ENCODE results near the gene KCNE3.
"Not testable (repeated sequence)": the region's sequence is repeated elsewhere in the genome, so short reads cannot be mapped to it uniquely, and the experiment has no call there.

The KCNE3 gene

DNA sequence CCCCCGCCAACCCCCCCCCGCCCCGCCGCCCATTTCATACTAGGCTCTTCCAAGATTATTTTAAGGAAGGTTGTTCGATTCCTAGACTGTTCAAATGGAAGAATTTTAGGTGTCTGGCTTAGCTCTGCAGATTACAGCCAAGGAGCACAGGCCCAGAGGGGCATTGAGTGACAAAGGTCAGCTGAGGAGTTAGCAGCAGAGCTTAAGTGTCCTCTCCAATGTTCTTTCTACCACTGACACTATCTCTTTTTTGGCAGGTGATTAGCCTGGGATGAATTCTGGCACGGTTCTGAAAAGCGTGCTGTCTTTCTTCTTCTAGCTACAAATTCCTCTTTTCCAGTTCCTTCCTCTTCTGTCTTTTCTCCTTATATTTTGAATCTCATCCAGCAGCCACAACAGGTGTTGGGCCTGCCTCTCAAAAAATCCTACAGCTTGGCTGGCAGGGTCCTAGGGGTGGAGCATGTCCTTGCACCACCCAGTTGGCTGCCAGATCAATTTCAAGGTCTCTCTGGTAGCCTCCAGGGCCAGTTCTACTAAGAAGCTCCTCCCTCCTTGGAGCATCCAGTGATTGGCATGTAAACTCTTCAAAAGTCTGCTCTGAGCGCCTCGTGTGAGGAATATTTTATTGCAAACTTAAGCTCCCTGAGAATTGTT lies 23.0 kb downstream of the KCNE3 start:
- in situ Hi-C loops (cut with HindIII; ENCODE audit: low sequenced_read_pairs): no loop called here

DNA sequence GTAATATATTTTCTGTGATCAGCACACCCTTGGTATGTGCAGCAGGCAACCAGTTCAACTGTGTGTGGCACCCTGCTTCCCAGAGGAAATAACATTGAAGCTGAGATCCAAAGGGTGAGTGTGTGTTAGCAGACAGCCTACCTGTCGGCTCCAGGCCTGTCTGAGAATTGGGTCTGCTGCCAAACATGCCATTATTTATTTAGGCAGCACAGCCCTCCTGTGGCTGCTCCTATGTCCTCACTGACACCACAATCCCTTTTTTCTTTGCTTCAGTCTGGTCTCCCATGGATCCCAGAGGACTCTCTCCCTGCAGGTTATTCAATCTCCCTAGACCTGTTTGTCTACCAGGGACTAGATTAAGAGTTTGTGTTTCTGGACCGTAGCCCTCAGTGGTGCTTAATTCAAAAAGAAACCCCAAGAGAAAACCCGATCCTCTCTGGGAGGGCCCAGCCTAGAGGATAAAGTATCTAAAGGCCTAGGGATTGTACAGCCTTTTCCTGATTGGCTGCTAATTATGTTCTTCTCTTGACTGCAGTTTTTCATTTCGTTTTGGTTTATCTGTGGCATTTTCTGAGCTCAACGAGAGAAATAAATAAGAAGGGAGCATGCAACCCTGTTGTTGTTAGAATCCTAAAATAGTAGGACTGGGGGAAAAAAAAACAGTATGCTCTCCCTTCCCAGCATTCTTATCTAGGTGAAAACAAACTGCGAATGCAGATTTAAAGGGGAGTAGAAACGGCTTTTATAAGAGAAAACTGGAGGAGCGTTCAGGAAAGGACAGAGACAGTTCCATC lies 24.1 kb downstream of the KCNE3 start:
- in situ Hi-C loops (cut with HindIII; ENCODE audit: low sequenced_read_pairs): no loop called here

DNA sequence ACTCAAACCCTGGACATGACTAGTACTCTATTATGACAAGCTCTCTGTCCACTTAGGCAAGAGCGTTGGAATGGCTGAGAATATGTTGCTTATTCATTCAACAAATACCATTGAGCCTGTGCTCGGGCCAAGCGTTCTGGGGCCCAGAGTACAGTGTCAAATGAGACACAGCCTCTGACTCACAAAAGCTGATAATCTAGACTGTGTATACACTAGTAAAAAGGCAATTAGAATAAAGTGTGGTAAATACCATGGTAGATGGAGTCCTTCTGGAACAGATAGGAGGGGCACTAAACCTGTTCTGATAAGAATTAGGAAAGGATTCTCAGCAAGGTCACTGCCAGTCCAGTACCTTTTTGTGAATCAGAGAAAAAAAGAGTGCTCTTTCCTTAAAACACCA lies 24.7 kb downstream of the KCNE3 start:
- in situ Hi-C loops (cut with HindIII; ENCODE audit: low sequenced_read_pairs): no loop called here

GRCh38 chr11:74438681-74439080 lies 28.7 kb downstream of the KCNE3 start:
- in situ Hi-C loops (cut with HindIII; ENCODE audit: low sequenced_read_pairs): loop anchor here (5.0 kb wide), 3 partner anchors 41 to 91 kb away; partner anchors contain the start of gene PGM2L1

DNA sequence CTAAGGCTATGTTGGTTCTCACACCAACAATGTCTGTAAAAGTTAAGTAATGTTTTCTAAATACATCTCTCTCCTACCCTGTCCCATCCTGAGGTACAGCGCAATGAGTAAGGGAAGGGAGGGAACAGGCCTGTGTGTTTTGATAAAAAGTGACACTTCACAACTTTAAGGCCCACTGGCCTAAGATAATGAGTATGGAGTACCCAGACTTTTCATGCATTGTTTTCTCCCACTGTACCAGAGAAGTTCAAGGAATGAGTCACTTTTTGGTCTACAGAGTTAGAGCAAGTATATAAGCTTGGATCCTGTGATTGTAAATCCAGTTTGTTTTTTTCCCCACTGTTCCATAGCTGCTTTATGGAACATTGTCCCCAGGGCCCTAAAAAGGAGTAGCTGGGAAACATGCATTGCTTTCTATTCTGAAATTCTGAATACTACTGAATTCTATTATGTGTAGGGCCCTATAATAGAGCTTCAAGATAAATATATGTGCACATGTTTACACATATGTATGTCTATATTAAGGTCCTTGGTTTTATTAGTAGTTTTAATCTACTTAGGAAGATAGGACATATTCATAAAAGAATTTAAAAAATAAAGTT lies 29.8 kb downstream of the KCNE3 start:
- in situ Hi-C loops (cut with HindIII; ENCODE audit: low sequenced_read_pairs): loop anchor here (5.0 kb wide), 3 partner anchors 40 to 90 kb away; partner anchors contain the start of gene PGM2L1

- in situ Hi-C loops (cut with HindIII; ENCODE audit: low sequenced_read_pairs): no loop called here
Observed at GRCh38 chr11:74434528-74434927, 32.8 kb downstream of the KCNE3 start.

- in situ Hi-C loops (cut with HindIII; ENCODE audit: low sequenced_read_pairs): no loop called here
Observed at GRCh38 chr11:74429205-74429604, 38.1 kb downstream of the KCNE3 start.

GRCh38 chr11:74427384-74427886 lies 39.9 kb downstream of the KCNE3 start:
- in situ Hi-C loops (cut with HindIII; ENCODE audit: low sequenced_read_pairs): no loop called here

GRCh38 chr11:74425100-74425499 lies 42.2 kb downstream of the KCNE3 start:
- in situ Hi-C loops (cut with HindIII; ENCODE audit: low sequenced_read_pairs): no loop called here

DNA sequence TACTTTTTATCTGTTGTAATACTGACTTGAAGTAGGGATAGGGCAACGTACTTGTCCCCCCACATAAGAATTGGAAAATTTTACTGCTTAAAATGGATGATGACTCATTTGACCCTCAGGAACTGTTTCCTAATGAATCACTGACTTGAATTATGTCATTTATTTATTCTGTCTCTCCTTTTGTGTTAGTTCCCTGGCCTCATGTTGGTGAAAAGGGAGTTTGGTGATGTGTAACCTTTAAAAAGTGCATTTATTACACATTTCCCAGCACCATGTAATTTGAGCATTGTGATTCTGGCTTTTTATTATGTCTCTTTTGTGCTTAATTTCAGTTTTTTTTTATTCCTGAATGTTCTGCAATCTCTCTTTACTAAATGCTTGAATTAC lies 48.8 kb downstream of the KCNE3 start:
- in situ Hi-C loops (cut with HindIII; ENCODE audit: low sequenced_read_pairs): no loop called here

GRCh38 chr11:74417860-74418508 lies 49.4 kb downstream of the KCNE3 start:
- in situ Hi-C loops (cut with HindIII; ENCODE audit: low sequenced_read_pairs): no loop called here

GRCh38 chr11:74417379-74417804 lies 50.0 kb downstream of the KCNE3 start:
- in situ Hi-C loops (cut with HindIII; ENCODE audit: low sequenced_read_pairs): no loop called here

GRCh38 chr11:74416974-74417373 lies 50.4 kb downstream of the KCNE3 start:
- in situ Hi-C loops (cut with HindIII; ENCODE audit: low sequenced_read_pairs): not testable (repeated sequence)

- in situ Hi-C loops (cut with HindIII; ENCODE audit: low sequenced_read_pairs): no loop called here
Observed at GRCh38 chr11:74412733-74413359, 54.5 kb downstream of the KCNE3 start.

DNA sequence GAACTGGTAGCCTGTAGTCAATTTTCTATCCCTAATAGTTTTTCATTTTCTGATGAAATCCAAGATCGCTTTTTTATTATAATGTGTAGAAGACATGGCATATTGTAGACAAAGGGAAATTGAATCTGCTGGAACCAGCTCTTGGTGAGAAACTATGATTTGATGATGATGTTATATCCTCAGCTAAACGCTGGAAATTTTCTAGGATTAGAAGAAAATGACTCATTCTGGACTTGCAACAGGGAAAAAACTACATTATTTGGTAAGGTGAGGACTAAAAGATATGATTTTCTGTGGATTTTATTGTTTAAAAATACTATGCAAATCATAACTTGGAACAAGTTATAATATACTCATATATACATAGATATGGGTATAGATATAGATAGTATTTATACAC lies 55.0 kb downstream of the KCNE3 start:
- in situ Hi-C loops (cut with HindIII; ENCODE audit: low sequenced_read_pairs): no loop called here

GRCh38 chr11:74409633-74410032 lies 57.7 kb downstream of the KCNE3 start:
- in situ Hi-C loops (cut with HindIII; ENCODE audit: low sequenced_read_pairs): no loop called here

Measured in endothelial cell of hepatic sinusoid (primary cell).